Suppressor macrophage treated with lipopolysaccharide for 1 hour (primary cell): ENCODE measurements around the gene PTPRN2.

ENCODE experiments used
- DNase-seq, 3 donors: peaks; one replicate each; pipeline ENCODE4 v3.0.0-alpha.2; 2020 to 2022

The PTPRN2 gene

GRCh38 chr7:158194365-158194900 is 393.2 kb downstream of the PTPRN2 start:
- DNase-seq, result no peak

GRCh38 chr7:158193446-158193845 is 394.2 kb downstream of the PTPRN2 start:
- DNase-seq, result no peak

- no peak for DNase-seq
Observed at GRCh38 chr7:158192956-158193355, 394.7 kb downstream of the PTPRN2 start.

GRCh38 chr7:158192184-158192835 is 395.3 kb downstream of the PTPRN2 start:
- DNase-seq, result no peak

- DNase-seq, result no peak
Observed at GRCh38 chr7:158191671-158192070, 396.0 kb downstream of the PTPRN2 start.

- no peak for DNase-seq
Observed at GRCh38 chr7:158190756-158191155, 396.9 kb downstream of the PTPRN2 start.

- no peak for DNase-seq
Observed at GRCh38 chr7:158188676-158189075, 398.9 kb downstream of the PTPRN2 start.

- no peak for DNase-seq
Observed at GRCh38 chr7:158187694-158187994, 400.0 kb downstream of the PTPRN2 start.

- DNase-seq, result no peak
Observed at GRCh38 chr7:158186864-158187693, 400.5 kb downstream of the PTPRN2 start.

GRCh38 chr7:158186406-158186805 is 401.2 kb downstream of the PTPRN2 start:
- no peak for DNase-seq

GRCh38 chr7:158185653-158186052 is 402.0 kb downstream of the PTPRN2 start:
- DNase-seq, result no peak

GRCh38 chr7:158183431-158183830 is 404.2 kb downstream of the PTPRN2 start:
- no peak for DNase-seq

- no peak for DNase-seq
Observed at GRCh38 chr7:158176561-158177173, 411.0 kb downstream of the PTPRN2 start.

GRCh38 chr7:158175779-158176178 is 411.8 kb downstream of the PTPRN2 start:
- no peak for DNase-seq

GRCh38 chr7:158174947-158175346 is 412.7 kb downstream of the PTPRN2 start:
- no peak for DNase-seq

GRCh38 chr7:158167373-158167772 is 420.2 kb downstream of the PTPRN2 start:
- no peak for DNase-seq

GRCh38 chr7:158166386-158167340 is 421.0 kb downstream of the PTPRN2 start:
- no peak for DNase-seq

GRCh38 chr7:158165711-158166110 is 421.9 kb downstream of the PTPRN2 start:
- DNase-seq, result no peak

GRCh38 chr7:158164101-158165095 is 423.2 kb downstream of the PTPRN2 start:
- no peak for DNase-seq

- DNase-seq, result no peak
Observed at GRCh38 chr7:158161194-158161593, 426.4 kb downstream of the PTPRN2 start.

GRCh38 chr7:158160199-158160598 is 427.4 kb downstream of the PTPRN2 start:
- DNase-seq, result no peak
